Measurements from ENCODE around the gene MRPS27. TPM values are rescaled to one million over a fixed set of nuclear protein-coding genes. Genes with fewer than 3 reads are reported as not detected.

The MRPS27 gene
- total and polyA plus RNA-seq, 11 donors = 31.9 to 94.1 (median 67.9) TPM

- TF ChIP-seq POLR2A (IDR thresholded peaks at IDR 0.05) (no peak), CTCF (IDR thresholded peaks at IDR 0.05) (no peak)
- no peak for DNase-seq
- intact Hi-C loops (cut with DNase I) = loop anchor here in 1 of 10 donors (10.0 kb wide), 1 partner anchor 50 kb away; no protein-coding TSS in a partner anchor
- Histone ChIP-seq H3K36me3 (peaks cover 0 to 59% (median 23%) of the 10 kb centered on the region in 9 donors), H3K4me3 (no peak overlapping the region), H3K27me3 (no peaks in the 10 kb centered on the region), H3K9me3 (no peaks in the 10 kb centered on the region), H3K27ac (no peak overlapping the region), H3K4me1 (peaks cover 0 to 34% (median 18%) of the 10 kb centered on the region in 12 donors)
- ATAC-seq = no peak
- 85 to 95% (median 89%) methylated on average over 3 of the region's 3 CpGs for WGBS, 4 donors
These were observed 135.6 kb downstream of the MRPS27 start for GRCh38 chr5:72184408-72184807.

- no peaks in the 10 kb centered on the region for H3K27me3 ChIP-seq
- peaks cover 0 to 37% (median 20%) of the 10 kb centered on the region in 12 donors for H3K4me1 ChIP-seq
- H3K36me3 ChIP-seq = peaks cover 0 to 46% (median 21%) of the 10 kb centered on the region in 9 donors
- H3K4me3 ChIP-seq = no peak overlapping the region
- no peak for ATAC-seq
- H3K9me3 ChIP-seq = no peaks in the 10 kb centered on the region
- no peak for TF ChIP-seq POLR2A (IDR thresholded peaks at IDR 0.05)
- no peak for TF ChIP-seq CTCF (IDR thresholded peaks at IDR 0.05)
- no peak for DNase-seq
- 87 to 93% (median 92%) methylated on average over 7 of the region's 7 CpGs for WGBS, 4 donors
- intact Hi-C loops (cut with DNase I) = loop anchor here in 1 of 10 donors (10.0 kb wide), 1 partner anchor 48 kb away; no protein-coding TSS in a partner anchor
- H3K27ac ChIP-seq = no peak overlapping the region
These were observed 136.9 kb downstream of the MRPS27 start for GRCh38 chr5:72183101-72183520.

- DNase-seq (no peak), ATAC-seq (no peak)
- no peak overlapping the region for H3K27ac ChIP-seq
- no peak overlapping the region for H3K4me3 ChIP-seq
- peaks cover 0 to 41% (median 17%) of the 10 kb centered on the region in 9 donors for H3K36me3 ChIP-seq
- intact Hi-C loops (cut with DNase I) = loop anchor here in 1 of 10 donors (10.0 kb wide), 1 partner anchor 48 kb away; no protein-coding TSS in a partner anchor
- H3K27me3 ChIP-seq = no peaks in the 10 kb centered on the region
- peaks cover 0 to 38% (median 20%) of the 10 kb centered on the region in 12 donors for H3K4me1 ChIP-seq
- 91 to 96% (median 93%) methylated on average over 7 of the region's 7 CpGs for WGBS, 4 donors
- no peaks in the 10 kb centered on the region for H3K9me3 ChIP-seq
- TF ChIP-seq POLR2A (IDR thresholded peaks at IDR 0.05) (no peak), CTCF (IDR thresholded peaks at IDR 0.05) (no peak)
These were observed 137.4 kb downstream of the MRPS27 start for GRCh38 chr5:72182686-72183085.

GRCh38 chr5:72180925-72181324 lies 139.1 kb downstream of the MRPS27 start:
- peaks cover 0 to 29% (median 16%) of the 10 kb centered on the region in 12 donors for H3K4me1 ChIP-seq
- 60 to 88% (median 65%) methylated on average over 4 of the region's 4 CpGs for WGBS, 4 donors
- no peak overlapping the region for H3K4me3 ChIP-seq
- ATAC-seq (no peak), DNase-seq (no peak)
- no peaks in the 10 kb centered on the region for H3K9me3 ChIP-seq
- TF ChIP-seq POLR2A (IDR thresholded peaks at IDR 0.05) (no peak), CTCF (IDR thresholded peaks at IDR 0.05) (no peak)
- peaks cover 0 to 26% (median 8%) of the 10 kb centered on the region in 9 donors for H3K36me3 ChIP-seq
- no peak overlapping the region for H3K27ac ChIP-seq
- H3K27me3 ChIP-seq = no peaks in the 10 kb centered on the region
- intact Hi-C loops (cut with DNase I) = loop anchor here in 1 of 10 donors (10.0 kb wide), 1 partner anchor 46 kb away; no protein-coding TSS in a partner anchor
